Skeletal muscle satellite cell (primary cell): ENCODE results near the gene TPMT.
"Not testable (repeated sequence)": the region's sequence is repeated elsewhere in the genome, so short reads cannot be mapped to it uniquely, and the experiment has no call there.

Experiments used
- H3K27me3 ChIP-seq: 2 replicates; pipeline ENCODE4 v1.7.0; 2013; ENCODE audit warnings: low read length; ENCODE audit not compliant: control insufficient read depth, insufficient read depth
- H3K36me3 ChIP-seq: 2 replicates; pipeline ENCODE4 v1.7.0; 2013; ENCODE audit warnings: mild to moderate bottlenecking, control low read depth, low read length; ENCODE audit not compliant: insufficient read depth
- H3K4me1 ChIP-seq: 2 replicates; pipeline ENCODE4 v1.7.0; 2013; ENCODE audit warnings: low read length; ENCODE audit not compliant: control insufficient read depth, insufficient read depth
- H3K4me2 ChIP-seq: 2 replicates; pipeline ENCODE4 v1.7.0; 2013; ENCODE audit warnings: mild to moderate bottlenecking, low read length
- H3K4me3 ChIP-seq: 2 replicates; pipeline ENCODE4 v1.7.0; 2013; ENCODE audit warnings: low read length
- H3K9ac ChIP-seq: 2 replicates; pipeline ENCODE4 v1.7.0; 2013; ENCODE audit warnings: mild to moderate bottlenecking, low read depth, low read length, moderate library complexity
- H3K9me3 ChIP-seq: replicated peaks from 2 replicates; pipeline ENCODE4 v1.7.0; 2013; ENCODE audit warnings: mild to moderate bottlenecking, control low read depth, low read length

Gene TPMT

GRCh38 chr6:18178960-18179615 lies 24.2 kb upstream of the TPMT start:
- Histone ChIP-seq H3K4me1 (no peaks in the 10 kb centered on the region), H3K36me3 (no peaks in the 10 kb centered on the region), H3K4me2 (no peak overlapping the region), H3K9me3 (no peaks in the 10 kb centered on the region), H3K9ac (no peak overlapping the region), H3K27me3 (no peaks in the 10 kb centered on the region), H3K4me3 (no peak overlapping the region)

GRCh38 chr6:18177286-18177965 lies 22.5 kb upstream of the TPMT start:
- Histone ChIP-seq H3K36me3 (no peaks in the 10 kb centered on the region), H3K27me3 (no peaks in the 10 kb centered on the region), H3K9me3 (no peaks in the 10 kb centered on the region), H3K4me2 (no peak overlapping the region), H3K4me3 (no peak overlapping the region), H3K9ac (no peak overlapping the region), H3K4me1 (no peaks in the 10 kb centered on the region)

- not testable (repeated sequence) for H3K9ac ChIP-seq, H3K4me1 ChIP-seq, H3K27me3 ChIP-seq, H3K4me3 ChIP-seq, H3K4me2 ChIP-seq, H3K9me3 ChIP-seq, H3K36me3 ChIP-seq
These were observed 21.3 kb upstream of the TPMT start for GRCh38 chr6:18176198-18176597.

- H3K4me3 ChIP-seq = no peak overlapping the region
- no peaks in the 10 kb centered on the region for H3K9me3 ChIP-seq
These were observed 17.0 kb upstream of the TPMT start for GRCh38 chr6:18171871-18172270.

GRCh38 chr6:18168264-18168663 lies 13.4 kb upstream of the TPMT start:
- Histone ChIP-seq H3K36me3 (peaks cover 14% of the 10 kb centered on the region), H3K27me3 (no peaks in the 10 kb centered on the region), H3K9ac (no peak overlapping the region), H3K4me3 (no peak overlapping the region), H3K4me1 (peaks cover 15% of the 10 kb centered on the region), H3K9me3 (no peaks in the 10 kb centered on the region), H3K4me2 (no peak overlapping the region)

More at GRCh38 chr6:18171871-18172270, 17.0 kb upstream of the TPMT start:
- Histone ChIP-seq H3K4me1 (peaks cover 2% of the 10 kb centered on the region), H3K27me3 (no peaks in the 10 kb centered on the region), H3K9ac (no peak overlapping the region), H3K4me2 (no peak overlapping the region), H3K36me3 (peaks cover 8% of the 10 kb centered on the region)

GRCh38 chr6:18166312-18167036 lies 11.6 kb upstream of the TPMT start:
- H3K9ac ChIP-seq = peak overlapping the region; percentile 17

GRCh38 chr6:18165751-18166150 lies 10.9 kb upstream of the TPMT start:
- H3K27me3 ChIP-seq = no peaks in the 10 kb centered on the region
- no peak overlapping the region for H3K9ac ChIP-seq
- H3K4me2 ChIP-seq = peak overlapping the region; percentile 26
- peaks cover 28% of the 10 kb centered on the region for H3K36me3 ChIP-seq
- H3K9me3 ChIP-seq = no peaks in the 10 kb centered on the region
- no peak overlapping the region for H3K4me3 ChIP-seq
- peaks cover 23% of the 10 kb centered on the region for H3K4me1 ChIP-seq

More at GRCh38 chr6:18166312-18167036, 11.6 kb upstream of the TPMT start:
- Histone ChIP-seq H3K36me3 (peaks cover 23% of the 10 kb centered on the region), H3K4me2 (peak overlapping the region; percentile 67), H3K27me3 (no peaks in the 10 kb centered on the region), H3K4me3 (no peak overlapping the region), H3K4me1 (peaks cover 17% of the 10 kb centered on the region), H3K9me3 (no peaks in the 10 kb centered on the region)

- no peaks in the 10 kb centered on the region for H3K27me3 ChIP-seq
These were observed 7.5 kb upstream of the TPMT start for GRCh38 chr6:18162401-18162800.

GRCh38 chr6:18161431-18161830 lies 6.6 kb upstream of the TPMT start:
- H3K4me3 ChIP-seq = no peak overlapping the region
- no peak overlapping the region for H3K9ac ChIP-seq
- H3K4me2 ChIP-seq = no peak overlapping the region
- H3K36me3 ChIP-seq = peaks cover 27% of the 10 kb centered on the region
- peaks cover 16% of the 10 kb centered on the region for H3K4me1 ChIP-seq
- H3K27me3 ChIP-seq = no peaks in the 10 kb centered on the region
- H3K9me3 ChIP-seq = no peaks in the 10 kb centered on the region

More at GRCh38 chr6:18162401-18162800, 7.5 kb upstream of the TPMT start:
- Histone ChIP-seq H3K4me3 (no peak overlapping the region), H3K36me3 (peaks cover 27% of the 10 kb centered on the region), H3K4me1 (peaks cover 23% of the 10 kb centered on the region), H3K4me2 (no peak overlapping the region), H3K9ac (no peak overlapping the region), H3K9me3 (no peaks in the 10 kb centered on the region)

- Histone ChIP-seq H3K9me3 (no peaks in the 10 kb centered on the region), H3K4me3 (no peak overlapping the region), H3K4me1 (peaks cover 17% of the 10 kb centered on the region), H3K27me3 (no peaks in the 10 kb centered on the region), H3K9ac (no peak overlapping the region), H3K36me3 (peaks cover 27% of the 10 kb centered on the region), H3K4me2 (no peak overlapping the region)
These were observed 6.0 kb upstream of the TPMT start for GRCh38 chr6:18160911-18161310.

GRCh38 chr6:18155864-18156421 lies 1.1 kb upstream of the TPMT start:
- Histone ChIP-seq H3K27me3 (no peaks in the 10 kb centered on the region), H3K36me3 (peaks cover 7% of the 10 kb centered on the region), H3K4me3 (peak overlapping the region; percentile 92), H3K4me2 (peak overlapping the region; percentile 92), H3K9ac (peak overlapping the region; percentile 90), H3K9me3 (no peaks in the 10 kb centered on the region), H3K4me1 (peaks cover 16% of the 10 kb centered on the region)
